ENCODE data around the gene TMEM185B. TPM values are rescaled to one million over a fixed set of nuclear protein-coding genes. Genes with fewer than 3 reads are reported as not detected.

Gene TMEM185B
- total RNA-seq, 1 donor from 2014 or later: 19.9 TPM

- Mint-ChIP-seq H3K36me3 (ENCODE audit: insufficient read depth) (peaks cover 15% of the 10 kb centered on the region), H3K27me3 (peaks cover 43% of the 10 kb centered on the region), H3K4me3 (ENCODE audit: low read depth) (peak overlapping the region; percentile 45), H3K4me1 (ENCODE audit: low read depth) (peaks cover 6% of the 10 kb centered on the region), H3K9me3 (ENCODE audit: low read depth) (peaks cover 4% of the 10 kb centered on the region), H3K27ac (no peak overlapping the region)
- DNase-seq (ENCODE audit: low spot score, unreplicated experiment): no peak
- TF ChIP-seq, protein P1, sequence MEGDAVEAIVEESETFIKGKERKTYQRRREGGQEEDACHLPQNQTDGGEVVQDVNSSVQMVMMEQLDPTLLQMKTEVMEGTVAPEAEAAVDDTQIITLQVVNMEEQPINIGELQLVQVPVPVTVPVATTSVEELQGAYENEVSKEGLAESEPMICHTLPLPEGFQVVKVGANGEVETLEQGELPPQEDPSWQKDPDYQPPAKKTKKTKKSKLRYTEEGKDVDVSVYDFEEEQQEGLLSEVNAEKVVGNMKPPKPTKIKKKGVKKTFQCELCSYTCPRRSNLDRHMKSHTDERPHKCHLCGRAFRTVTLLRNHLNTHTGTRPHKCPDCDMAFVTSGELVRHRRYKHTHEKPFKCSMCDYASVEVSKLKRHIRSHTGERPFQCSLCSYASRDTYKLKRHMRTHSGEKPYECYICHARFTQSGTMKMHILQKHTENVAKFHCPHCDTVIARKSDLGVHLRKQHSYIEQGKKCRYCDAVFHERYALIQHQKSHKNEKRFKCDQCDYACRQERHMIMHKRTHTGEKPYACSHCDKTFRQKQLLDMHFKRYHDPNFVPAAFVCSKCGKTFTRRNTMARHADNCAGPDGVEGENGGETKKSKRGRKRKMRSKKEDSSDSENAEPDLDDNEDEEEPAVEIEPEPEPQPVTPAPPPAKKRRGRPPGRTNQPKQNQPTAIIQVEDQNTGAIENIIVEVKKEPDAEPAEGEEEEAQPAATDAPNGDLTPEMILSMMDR (IDR thresholded peaks at IDR 0.05; ENCODE audit: unreplicated experiment): no peak
Observed at GRCh38 chr2:120225549-120226065, 2.4 kb upstream of the TMEM185B start.

DNA sequence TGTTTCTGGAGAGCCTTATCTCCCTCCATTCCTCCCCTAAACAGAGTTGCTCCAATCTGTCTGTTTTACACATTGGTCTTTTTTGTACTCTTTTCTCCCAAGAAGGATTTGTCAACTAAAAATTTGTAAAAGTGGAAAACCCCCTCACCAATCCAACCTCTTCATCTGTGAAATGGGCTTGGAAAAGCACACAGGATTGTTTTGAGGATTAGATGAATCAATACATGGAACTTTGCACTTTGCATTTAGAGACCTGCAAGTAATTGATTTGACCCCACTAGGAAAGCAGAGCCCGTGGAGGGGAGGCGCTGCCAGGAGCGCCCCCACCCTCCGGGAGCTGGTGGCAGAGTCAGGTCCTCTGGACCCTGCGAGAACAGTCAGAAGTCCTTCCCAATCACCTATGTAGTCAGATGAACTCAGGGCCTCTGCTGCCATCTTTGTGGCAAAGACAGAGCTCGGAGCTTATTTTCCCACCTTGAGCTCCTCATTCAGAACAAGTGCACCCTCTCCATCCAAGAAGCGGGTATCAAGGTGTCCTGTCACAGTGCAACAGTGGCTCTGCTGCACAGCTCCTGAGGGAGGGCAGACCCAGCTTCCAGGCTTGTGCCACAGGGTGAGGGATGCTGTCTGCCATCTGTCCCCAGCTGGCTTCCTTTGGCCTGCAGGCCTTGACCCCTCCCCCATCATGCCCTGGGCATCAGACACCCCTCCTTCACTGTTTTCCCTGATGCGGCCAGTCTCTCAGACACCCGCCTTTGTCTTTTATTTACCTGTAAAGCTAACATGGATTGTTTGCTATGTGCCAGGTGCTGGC, 1.7 kb upstream of the TMEM185B start:
- H3K4me3 Mint-ChIP-seq (ENCODE audit: low read depth): peak overlapping the region; percentile 74
- peaks cover 17% of the 10 kb centered on the region for H3K36me3 Mint-ChIP-seq (ENCODE audit: insufficient read depth)
- TF ChIP-seq, protein P1 (IDR thresholded peaks at IDR 0.05; ENCODE audit: unreplicated experiment): no peak
- H3K9me3 Mint-ChIP-seq (ENCODE audit: low read depth): peaks cover 4% of the 10 kb centered on the region
- H3K27ac Mint-ChIP-seq: no peak overlapping the region
- peaks cover 2% of the 10 kb centered on the region for H3K4me1 Mint-ChIP-seq (ENCODE audit: low read depth)
- DNase-seq (ENCODE audit: low spot score, unreplicated experiment): no peak
- H3K27me3 Mint-ChIP-seq: peaks cover 43% of the 10 kb centered on the region

GRCh38 chr2:120224256-120224655, 1.1 kb upstream of the TMEM185B start:
- H3K36me3 Mint-ChIP-seq (ENCODE audit: insufficient read depth): peaks cover 17% of the 10 kb centered on the region
- peak overlapping the region; percentile 74 for H3K4me3 Mint-ChIP-seq (ENCODE audit: low read depth)
- peaks cover 4% of the 10 kb centered on the region for H3K9me3 Mint-ChIP-seq (ENCODE audit: low read depth)
- TF ChIP-seq, protein P1 (IDR thresholded peaks at IDR 0.05; ENCODE audit: unreplicated experiment): no peak
- DNase-seq (ENCODE audit: low spot score, unreplicated experiment): no peak
- H3K27ac Mint-ChIP-seq: no peak overlapping the region
- peaks cover 2% of the 10 kb centered on the region for H3K4me1 Mint-ChIP-seq (ENCODE audit: low read depth)
- H3K27me3 Mint-ChIP-seq: peaks cover 41% of the 10 kb centered on the region

DNA sequence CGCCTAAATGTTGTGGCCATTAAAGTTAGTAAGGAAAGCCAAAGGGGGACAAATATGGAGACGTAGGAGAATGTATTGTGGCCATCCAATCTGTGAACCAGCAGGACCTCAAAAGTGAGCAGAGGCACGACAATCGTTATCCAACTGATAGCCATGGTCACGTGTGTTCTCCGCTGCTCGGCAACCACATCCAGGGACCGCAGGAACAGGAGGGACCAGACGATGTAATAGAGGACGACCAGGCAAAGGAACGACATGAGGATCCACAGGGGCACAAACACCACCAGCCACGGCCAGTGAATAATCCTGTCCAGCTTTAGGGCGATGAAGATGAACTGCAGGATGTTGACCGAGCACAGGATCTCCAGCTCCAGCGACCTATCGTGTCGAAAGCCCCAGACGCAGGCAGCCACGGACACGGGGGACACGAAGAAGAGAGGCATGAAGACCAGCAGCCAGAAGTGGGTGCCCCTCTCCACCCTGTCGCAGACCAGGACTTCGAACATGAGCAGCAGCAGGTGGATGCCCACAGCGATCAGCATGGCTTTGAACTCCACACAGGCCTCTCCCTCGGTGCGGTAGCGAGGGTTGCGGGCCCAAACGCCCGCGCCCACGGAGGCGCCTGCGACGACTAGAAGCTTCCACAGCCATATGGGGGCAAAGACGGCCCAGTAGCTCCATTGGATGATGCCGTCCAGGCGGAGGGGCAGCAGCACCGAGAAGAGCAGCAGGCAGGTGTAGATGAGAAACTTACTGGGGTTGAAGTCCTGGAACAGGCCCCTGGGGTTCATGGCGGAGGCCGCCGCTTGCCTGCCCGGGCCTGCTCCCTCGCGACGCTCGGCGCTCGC, 790 bp downstream of the TMEM185B start:
- TF ChIP-seq, protein P1 (IDR thresholded peaks at IDR 0.05; ENCODE audit: unreplicated experiment): no peak
- no peak for DNase-seq (ENCODE audit: low spot score, unreplicated experiment)
- H3K27me3 Mint-ChIP-seq: peaks cover 26% of the 10 kb centered on the region
- peaks cover 20% of the 10 kb centered on the region for H3K36me3 Mint-ChIP-seq (ENCODE audit: insufficient read depth)
- peak overlapping the region; percentile 73 for H3K4me3 Mint-ChIP-seq (ENCODE audit: low read depth)
- peaks cover 4% of the 10 kb centered on the region for H3K9me3 Mint-ChIP-seq (ENCODE audit: low read depth)
- H3K4me1 Mint-ChIP-seq (ENCODE audit: low read depth): peaks cover 2% of the 10 kb centered on the region
- peak overlapping the region; percentile 89 for H3K27ac Mint-ChIP-seq

GRCh38 chr2:120221616-120222015, 1.6 kb downstream of the TMEM185B start:
- TF ChIP-seq, protein P1 (IDR thresholded peaks at IDR 0.05; ENCODE audit: unreplicated experiment): no peak
- H3K27me3 Mint-ChIP-seq: peaks cover 18% of the 10 kb centered on the region
- H3K36me3 Mint-ChIP-seq (ENCODE audit: insufficient read depth): peaks cover 21% of the 10 kb centered on the region
- no peak overlapping the region for H3K27ac Mint-ChIP-seq
- DNase-seq (ENCODE audit: low spot score, unreplicated experiment): no peak
- peaks cover 2% of the 10 kb centered on the region for H3K4me1 Mint-ChIP-seq (ENCODE audit: low read depth)
- peaks cover 6% of the 10 kb centered on the region for H3K9me3 Mint-ChIP-seq (ENCODE audit: low read depth)
- H3K4me3 Mint-ChIP-seq (ENCODE audit: low read depth): peak overlapping the region; percentile 73

All from progenitor cell of endocrine pancreas (in vitro differentiated cells).